Fibroblast of skin of abdomen (primary cell): Measurements from ENCODE around the gene PRKAR1B.

Experiments used
- DNase-seq: peaks from one replicate; pipeline ENCODE4 v3.0.0-alpha.2; 2013

PRKAR1B gene

GRCh38 chr7:739983-740942 is 13.2 kb upstream of the PRKAR1B start:
- DNase-seq: no peak

DNA sequence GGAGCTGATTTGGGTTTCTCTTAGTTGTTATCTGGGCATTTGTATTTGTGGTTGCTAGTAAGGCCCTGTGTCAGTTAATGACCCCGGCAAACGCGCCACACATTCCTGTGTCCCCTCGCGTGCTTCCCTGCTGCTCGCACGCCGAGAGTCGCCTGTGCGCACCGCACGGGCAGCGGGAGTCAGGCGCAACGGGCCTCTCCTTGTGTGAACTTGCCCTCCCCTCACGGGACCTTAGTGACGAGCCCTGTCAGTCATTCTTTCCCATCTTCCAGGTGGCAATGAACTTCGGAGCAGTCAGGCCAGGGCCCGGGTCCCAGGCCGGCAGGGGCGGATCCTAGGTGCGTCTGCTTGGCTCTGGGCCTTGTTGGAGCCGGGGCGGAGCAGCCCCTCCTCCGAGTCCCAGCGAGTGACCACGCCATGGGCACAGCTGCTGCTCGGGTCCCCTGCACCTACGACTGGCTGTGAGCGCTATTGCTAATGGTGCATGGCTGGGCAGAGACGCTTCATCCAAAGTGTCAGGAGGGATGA is 12.4 kb upstream of the PRKAR1B start:
- DNase-seq: no peak

- no peak for DNase-seq
Observed at GRCh38 chr7:738723-739454, 11.8 kb upstream of the PRKAR1B start.

GRCh38 chr7:738241-738640 is 11.2 kb upstream of the PRKAR1B start:
- DNase-seq: no peak

DNA sequence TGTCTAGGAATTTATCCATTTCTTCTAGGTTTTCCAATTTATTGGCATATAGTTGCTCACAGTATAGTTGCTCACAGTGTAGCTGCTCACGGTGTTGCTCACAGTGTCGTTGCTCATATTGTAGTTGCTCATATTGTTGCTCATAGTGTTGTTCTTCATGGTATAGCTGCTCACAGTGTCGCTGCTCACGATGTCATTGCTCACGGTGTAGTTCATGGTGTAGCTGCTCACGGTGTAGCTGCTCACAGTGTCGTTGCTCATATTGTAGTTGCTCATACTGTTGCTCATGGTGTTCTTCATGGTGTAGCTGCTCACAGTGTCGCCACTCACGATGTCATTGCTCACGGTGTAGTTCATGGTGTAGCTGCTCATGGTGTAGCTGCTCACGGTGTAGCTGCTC is 7.7 kb upstream of the PRKAR1B start:
- DNase-seq: no peak

DNA sequence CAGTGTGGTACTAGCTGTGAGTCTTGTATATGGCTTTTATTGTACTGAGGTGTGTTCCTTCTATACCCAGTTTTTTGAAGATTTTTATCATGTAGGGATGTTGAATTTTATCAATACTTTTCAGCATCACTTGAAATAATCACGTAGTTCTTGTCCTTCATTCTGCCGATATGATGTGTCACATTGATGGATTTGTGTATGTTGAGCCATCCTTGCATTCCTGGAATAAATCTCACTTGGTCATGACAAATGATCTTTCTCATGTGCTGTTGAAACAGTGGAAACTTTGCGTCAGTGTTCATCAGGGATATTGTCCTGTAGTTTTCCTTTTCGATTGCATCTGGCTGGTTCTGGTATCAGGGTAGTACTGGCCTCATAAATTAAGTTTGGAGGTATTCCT is 7.1 kb upstream of the PRKAR1B start:
- DNase-seq: no peak

GRCh38 chr7:732556-732955 is 5.5 kb upstream of the PRKAR1B start:
- no peak for DNase-seq

- DNase-seq: no peak
Observed at GRCh38 chr7:732094-732541, 5.0 kb upstream of the PRKAR1B start.

- no peak for DNase-seq
Observed at GRCh38 chr7:731440-732085, 4.5 kb upstream of the PRKAR1B start.

DNA sequence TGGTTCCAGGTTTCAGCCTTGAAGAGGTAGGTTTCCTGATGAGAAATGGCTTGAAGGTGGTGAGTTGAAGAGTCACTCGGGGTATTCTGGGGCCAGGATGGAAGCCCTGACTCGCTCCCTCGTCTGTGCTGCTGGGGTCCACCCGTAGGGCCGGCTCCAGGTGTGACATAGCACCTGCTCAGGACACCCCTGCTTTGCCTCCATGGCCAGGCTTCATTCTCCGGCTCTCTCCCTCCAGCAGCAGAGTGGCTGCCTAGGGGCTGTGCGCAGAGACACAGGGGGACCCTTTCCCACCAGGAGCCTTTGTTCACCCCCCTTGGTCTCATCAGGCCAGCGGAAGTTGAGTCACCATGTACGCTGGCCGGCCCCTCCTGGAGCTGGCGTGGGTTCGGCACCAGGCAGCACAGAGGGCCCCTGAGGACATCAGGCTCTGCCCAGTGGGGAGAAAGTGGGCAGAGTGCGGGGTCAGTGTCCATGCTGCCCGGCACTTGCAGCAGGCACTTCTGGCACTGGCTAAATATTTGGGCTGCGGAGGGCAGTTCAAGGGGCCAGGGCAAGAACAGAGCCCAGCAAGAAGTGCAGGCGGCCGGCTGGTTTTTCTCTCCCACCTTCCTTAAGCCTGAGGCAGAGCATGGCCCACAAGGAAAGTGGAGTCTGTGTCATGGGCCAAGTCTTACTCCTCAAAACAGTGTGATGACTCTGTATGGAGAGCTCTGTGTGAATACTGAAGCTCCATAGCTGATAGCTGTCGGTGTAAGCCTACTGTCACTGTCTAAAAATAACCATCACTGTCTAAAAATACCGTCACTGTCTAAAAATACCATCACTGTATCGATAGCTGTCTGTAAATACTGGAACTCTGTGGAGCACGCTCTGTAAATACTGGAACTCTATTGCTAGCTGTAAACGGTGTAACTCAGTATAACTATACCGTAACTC is 3.7 kb upstream of the PRKAR1B start:
- DNase-seq: no peak

DNA sequence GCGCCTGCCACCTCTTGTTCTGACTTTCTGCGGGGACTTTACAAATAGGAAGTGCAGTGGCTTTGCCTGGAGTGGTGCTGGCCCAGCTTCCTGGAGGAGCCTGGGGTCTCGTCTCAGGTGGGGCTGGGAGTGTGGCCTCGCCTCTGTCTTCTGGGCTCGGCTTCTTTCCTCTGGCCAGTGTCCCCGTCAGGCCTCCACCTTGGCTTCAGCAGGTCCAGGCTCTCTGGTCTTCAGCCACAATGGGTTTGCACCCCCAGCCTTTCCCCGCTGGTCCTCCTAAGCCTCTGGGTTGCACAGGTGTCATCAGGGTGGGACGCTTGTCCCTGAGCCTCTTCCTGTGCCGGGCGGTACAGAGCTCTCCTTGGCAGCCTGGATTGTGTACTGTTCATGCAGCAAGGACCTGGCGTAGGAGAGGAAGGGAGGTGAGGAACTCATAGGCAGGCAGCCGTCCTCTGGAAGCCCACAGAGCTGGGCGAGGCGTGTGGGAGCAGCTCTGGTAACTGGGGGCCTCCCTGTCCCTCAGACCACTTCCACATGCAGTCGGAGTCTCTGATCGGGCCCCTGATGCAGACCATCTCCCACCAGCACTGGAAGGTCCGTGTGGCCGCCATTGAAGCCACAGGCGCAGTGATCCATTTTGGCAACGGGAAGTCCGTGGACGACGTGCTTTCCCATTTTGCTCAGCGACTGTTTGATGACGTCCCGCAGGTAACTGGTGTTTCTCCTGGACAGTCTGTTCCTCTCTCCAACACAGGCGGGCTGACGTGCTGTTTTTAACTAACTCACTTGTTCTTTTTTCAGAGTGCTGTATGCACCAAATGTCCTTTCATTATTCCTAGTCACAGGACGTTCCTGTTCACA is 2.3 kb upstream of the PRKAR1B start:
- no peak for DNase-seq

GRCh38 chr7:728602-729001 is 1.5 kb upstream of the PRKAR1B start:
- no peak for DNase-seq

DNA sequence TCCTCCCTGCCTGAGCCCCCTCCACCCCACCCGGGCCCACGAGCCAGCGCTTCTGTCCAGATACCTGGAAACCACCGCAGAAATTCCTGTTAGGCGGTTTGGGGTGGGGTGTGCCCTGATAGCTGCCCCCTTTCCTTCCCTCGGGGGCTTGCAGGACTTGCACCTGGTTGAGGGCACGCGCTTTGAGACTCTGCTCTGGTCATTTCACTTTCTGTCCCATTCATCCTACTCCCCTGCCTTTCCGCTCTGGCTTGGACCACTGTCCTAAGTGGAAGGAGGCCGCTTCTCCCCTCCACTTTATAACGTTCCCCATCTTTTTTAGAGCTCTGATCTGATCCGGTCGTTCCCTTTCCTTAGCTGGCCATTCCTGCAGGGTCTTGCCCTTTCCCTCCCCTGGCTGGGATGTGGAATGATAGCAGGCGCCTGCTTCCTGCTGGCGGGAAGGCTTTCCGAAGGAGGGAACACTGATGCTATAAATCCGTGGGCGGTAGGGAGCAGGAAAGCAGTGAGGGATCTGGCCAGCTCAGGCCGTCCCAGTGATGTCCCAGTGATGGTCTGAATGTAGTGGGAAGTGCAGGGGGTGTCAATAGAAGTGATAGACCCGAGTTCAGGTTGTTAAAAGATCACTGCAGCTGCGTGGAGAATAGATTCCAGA is 852 bp upstream of the PRKAR1B start:
- no peak for DNase-seq

DNA sequence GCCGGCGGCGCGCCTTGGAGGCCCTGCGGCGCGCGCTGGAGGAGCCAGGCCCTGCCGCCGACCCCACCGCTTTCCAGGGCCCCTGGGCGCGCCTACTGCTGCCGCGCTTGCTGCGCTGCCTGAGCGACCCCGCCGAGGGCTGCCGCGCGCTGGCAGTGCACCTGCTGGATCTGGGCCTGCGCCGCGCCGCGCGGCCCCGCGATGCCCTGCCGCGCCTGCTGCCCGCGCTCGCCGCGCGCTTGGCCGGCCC is 302 bp downstream of the PRKAR1B start:
- no peak for DNase-seq

DNA sequence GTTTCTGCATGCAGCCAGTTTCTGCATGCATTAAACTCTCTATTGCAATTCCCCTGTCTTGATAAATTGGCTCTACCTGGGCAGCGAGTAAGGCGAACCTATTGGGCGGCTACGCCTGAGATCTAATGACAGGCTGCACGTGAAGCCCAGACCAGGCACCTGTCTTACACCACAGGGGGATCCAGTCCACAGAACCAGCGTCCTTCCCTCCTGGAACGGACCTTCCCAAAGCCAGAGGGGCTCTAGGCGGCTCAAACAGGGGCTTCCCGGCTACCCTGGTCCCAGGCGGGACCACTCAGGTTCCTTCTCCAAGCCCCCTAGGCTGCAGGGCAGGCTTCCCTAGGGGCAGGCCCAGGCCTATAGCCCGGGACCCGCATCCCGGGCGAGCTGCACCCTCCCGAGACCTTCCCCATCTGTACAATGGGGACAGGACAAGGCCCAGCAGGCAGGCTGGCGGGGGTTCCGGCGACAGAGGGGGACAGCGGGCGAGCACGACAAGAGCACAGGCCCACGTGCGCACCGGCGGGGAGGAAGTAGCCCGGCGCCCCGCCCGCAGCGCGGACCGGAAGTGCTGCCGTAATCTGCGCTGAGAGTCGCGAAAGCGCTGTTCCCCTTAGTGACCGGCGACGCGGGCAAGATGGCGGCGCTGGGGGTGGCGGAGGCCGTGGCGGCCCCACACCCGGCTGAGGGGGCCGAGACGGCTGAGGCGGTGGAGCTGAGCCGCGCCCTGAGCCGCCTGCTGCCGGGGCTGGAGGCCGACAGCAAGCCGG is 812 bp downstream of the PRKAR1B start, which contains the start of gene DNAAF5:
TSS of gene DNAAF5 (plus strand) at position 616 of the 770 bp plus-strand sequence. CDS start at position 638, 22 bp downstream.
- DNase-seq: peak; percentile 86

- no peak for DNase-seq
Observed at GRCh38 chr7:725223-726005, 1.7 kb downstream of the PRKAR1B start.

DNA sequence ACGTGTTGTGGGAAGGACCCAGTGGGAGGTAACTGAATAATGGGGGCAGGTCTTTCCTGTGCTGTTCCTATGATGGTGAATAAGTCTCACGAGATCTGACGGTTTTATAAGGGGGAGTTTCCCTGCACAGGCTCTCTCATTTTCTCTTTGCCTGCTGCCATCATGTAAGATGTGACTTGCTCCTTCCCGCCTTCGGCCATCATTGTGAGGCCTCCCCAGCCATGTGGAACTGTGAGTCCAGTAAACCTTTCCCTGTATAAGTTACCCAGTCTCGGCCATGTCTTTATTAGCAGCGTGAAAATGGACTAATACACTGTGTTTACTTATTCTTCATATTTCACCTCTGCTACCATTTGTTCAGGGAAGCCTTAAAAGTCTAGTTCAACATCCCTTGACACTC is 2.8 kb downstream of the PRKAR1B start:
- no peak for DNase-seq

DNA sequence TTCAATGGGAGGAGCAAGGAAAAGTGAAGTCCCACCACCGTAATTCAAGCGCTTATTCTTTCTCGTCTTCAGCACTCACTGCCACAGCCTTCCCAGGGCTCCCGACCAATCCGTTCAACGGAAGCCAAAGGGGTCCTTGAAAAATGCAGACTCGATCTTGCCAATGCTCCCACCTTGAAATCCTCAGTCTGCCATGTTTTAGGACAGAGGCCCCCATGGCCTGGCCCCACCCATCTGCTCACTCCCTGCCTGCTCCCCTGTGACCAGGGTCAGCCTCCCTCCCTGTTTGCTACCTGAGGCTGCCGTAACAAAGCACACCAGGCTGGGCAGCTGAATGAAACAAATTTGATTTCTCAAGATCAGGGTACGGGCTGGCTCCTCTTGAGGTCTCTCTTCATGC is 3.5 kb downstream of the PRKAR1B start:
- no peak for DNase-seq
